ENCODE results near the gene CROCC2.

Gene CROCC2

GRCh38 chr2:241003830-241004564 lies 97.9 kb downstream of the CROCC2 start:
- no peak for DNase-seq

DNA sequence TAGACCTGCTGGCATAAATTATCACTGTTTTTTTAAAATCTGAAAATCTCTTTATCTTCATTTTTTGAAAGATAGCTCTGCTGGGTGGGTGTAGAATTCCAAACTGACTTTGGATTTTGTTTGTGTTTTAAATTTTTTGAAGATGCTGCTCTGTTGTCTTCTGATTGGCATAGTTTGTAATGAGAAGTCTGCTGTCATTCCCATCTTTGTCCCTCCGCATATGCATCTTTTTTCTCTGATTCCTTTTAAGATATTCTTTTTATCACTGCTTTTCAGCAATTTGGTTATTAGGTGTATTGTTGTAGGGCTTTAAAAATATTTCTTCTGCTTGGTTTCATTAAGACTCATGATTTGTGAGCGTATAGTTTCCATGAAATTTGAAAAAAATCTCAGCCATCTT lies 99.4 kb downstream of the CROCC2 start:
- no peak for DNase-seq

DNA sequence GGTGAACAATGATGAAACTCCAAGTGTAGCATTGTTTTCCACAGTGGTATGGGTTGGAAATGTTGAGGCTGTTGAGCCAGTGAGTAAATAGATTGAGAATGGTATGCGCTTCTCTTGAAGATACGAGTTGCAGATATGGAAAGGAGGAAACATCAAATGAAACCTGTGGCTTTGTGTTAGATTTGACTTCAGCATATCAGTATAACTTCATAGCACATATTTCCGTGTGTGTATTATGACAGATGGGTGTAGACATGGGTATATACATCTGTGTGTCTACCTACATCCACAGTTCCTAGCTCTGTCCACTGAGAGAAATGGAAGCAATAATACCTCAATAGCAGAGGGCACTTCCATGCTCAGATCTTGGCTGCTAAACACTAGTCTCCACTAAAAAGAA lies 100.3 kb downstream of the CROCC2 start:
- no peak for DNase-seq

DNA sequence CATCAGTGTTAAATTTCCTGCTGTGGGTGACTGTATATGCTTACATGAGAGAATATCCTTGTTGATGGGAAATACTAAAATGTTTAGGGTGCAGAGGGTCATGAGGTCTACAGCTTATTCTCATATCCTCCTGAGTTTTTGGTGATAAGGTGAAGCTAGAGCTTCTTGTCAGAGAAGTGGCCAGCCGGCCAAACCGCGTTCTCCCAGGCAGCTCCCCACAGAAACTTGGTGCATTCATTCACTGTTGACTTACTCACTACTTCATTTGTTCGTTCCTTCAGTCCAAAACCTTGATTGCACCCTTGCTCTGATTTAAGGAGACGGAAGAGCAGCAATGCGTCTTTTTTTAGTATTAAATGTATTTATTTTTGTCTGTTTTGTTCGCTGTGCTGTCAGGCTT lies 101.0 kb downstream of the CROCC2 start:
- no peak for DNase-seq

DNA sequence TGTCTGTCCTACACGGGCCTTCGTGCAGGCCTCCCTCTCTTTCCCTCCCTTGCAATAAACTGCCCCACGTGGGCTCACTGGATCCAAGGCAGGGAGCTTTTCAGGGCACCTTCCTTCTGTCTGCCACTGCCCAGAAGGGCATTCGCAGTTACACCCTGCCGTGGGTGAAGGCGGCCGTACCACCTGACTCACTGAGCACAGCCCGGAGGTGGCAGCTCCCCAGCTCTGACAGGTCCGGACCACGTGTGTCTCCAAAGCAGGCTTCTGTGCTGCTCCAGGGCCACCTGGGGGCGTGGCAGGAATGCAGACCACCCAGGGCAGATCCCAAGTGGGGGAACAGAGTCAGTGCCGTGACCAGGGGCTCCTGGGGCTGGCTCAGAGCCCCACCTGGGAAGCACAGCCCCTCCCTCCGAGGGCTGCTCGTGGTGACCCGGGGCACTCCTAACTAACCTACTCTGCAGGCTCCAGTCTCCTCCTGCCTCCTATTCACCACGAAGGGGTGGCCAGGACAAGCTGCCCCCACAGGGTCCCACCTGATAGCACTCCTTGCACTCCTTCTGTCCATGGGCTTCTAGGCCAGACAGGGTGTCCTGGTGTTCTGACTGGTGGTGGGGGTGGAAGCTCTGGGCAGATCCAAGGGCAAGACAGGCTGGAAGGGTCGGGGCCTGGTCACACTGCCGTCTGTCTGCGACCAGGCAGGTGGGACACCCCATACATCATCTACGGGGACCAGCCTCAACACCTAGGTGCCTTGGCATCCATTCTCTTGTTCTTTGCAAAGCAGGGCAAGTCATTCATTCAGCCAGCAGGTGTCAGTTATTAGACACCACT lies 102.0 kb downstream of the CROCC2 start:
- DNase-seq = no peak

DNA sequence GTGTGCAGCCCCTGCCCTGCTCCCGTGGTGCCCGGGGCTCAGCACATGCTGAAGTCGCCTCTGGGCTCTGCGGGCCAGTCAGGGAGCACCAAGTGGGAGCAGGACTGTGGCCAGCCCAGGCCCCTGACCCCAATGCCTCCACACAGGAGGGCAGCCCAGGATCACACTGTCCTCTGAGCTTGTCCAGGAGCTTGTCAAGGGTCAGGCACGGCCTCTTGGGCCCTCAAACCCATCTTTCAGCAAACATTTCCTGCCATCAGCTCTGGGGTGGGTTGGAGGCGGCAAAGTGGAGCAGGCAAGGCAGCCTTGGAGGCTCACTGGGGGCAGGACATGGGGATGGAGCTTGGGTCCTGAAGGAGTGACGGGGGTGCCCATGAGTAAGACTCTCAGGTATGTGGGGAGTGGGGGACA lies 102.6 kb downstream of the CROCC2 start:
- DNase-seq = no peak

DNA sequence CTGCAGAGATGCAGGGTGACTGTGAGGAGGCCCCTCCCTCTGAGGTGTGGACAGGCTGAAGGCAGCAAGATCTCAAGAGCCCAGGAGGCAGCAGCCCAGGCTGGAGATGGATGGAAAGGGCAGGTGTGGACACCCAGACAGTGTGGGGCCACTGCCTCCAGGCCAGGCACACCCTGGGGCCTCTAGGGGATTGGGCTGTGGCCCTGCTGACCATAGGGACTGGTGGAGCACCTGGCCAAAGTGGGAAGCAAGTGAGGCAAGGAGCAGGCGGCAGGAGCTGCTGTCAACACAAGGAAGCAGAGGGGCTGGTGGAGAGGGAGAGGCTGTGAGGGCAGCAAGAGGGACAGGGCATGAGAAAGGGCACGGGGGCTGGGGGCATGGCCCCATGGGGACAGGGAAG lies 103.1 kb downstream of the CROCC2 start:
- no peak for DNase-seq

- DNase-seq = no peak
These were observed 103.7 kb downstream of the CROCC2 start for GRCh38 chr2:241009601-241010530.

GRCh38 chr2:241010531-241011295 lies 104.6 kb downstream of the CROCC2 start:
- DNase-seq = no peak

GRCh38 chr2:241011296-241011600 lies 105.1 kb downstream of the CROCC2 start:
- no peak for DNase-seq

- no peak for DNase-seq
These were observed 105.8 kb downstream of the CROCC2 start for GRCh38 chr2:241011751-241012510.

DNA sequence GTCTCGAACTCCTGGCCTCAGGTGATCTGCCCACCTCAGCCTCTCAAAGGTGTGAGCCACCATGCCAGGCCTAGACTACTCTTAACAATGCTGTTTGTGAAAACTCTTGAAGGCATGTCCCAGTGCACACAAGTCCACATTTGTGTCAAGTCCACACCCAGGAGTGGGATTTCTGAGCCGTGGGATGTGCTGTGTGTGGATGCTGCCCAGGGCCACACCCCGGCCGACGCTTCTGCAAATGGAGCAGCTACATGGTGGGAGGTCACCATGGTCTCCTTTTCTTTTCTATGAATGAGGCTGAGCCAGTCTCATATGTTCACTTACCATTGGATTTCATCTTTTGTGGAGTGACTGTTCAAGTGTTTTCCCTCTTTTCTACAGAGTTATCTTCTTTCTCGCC lies 108.1 kb downstream of the CROCC2 start:
- DNase-seq = no peak

- no peak for DNase-seq
These were observed 108.6 kb downstream of the CROCC2 start for GRCh38 chr2:241014764-241015163.

DNA sequence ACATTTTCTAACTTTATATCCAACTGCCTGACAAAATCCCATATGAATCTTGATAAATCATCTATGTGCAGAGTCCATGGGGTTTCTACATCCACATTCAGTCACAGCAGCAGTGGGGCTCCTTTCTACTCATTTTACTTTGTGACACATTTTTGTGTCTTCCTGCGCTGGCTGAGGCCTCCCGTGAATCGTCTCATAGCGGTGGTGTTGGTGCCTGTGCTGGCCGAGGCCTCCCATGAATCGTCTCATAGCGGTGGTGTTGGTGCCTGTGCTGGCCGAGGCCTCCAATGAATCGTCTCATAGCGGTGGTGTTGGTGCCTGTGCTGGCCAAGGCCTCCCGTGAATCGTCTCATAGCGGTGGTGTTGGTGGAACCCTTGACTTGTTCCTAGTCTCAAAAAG lies 109.3 kb downstream of the CROCC2 start:
- DNase-seq = no peak

DNA sequence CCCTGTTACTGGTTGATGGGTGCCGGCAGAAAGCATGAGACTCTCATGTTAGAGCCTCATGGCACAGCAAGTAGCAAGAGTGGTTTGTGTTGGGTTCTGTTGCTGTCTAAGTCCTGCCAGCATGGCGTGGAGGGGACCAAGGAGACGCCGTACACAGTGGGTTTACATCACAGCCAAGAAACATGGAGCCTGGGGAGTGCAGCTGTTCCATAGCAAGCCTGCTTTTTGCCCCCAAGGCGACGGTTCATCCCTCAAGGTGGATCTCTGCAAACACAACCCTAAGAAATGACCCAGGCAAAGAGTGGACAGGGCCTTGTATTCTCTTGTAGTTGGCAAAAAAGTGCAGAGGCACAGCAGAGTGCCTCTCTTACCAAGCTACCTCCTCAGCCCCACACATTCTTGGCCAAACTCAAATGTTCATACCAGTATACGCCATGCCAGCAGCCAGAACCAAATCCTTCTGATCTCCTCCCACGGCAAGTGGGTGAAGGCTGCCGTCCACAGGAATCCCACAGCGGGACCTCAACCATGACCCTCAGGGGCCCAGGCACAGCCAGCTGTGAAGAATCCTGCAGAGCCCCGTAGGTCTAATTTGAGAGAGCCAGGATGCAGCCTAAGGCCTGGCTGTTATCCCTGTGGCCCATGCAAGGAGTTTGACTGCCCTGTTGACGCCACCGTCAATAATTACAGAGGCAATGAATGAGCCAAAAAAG lies 111.2 kb downstream of the CROCC2 start:
- DNase-seq = no peak

- DNase-seq = no peak
These were observed 112.1 kb downstream of the CROCC2 start for GRCh38 chr2:241018051-241018891.

- no peak for DNase-seq
These were observed 113.5 kb downstream of the CROCC2 start for GRCh38 chr2:241019441-241020139.

GRCh38 chr2:241020201-241020600 lies 114.1 kb downstream of the CROCC2 start:
- no peak for DNase-seq

DNA sequence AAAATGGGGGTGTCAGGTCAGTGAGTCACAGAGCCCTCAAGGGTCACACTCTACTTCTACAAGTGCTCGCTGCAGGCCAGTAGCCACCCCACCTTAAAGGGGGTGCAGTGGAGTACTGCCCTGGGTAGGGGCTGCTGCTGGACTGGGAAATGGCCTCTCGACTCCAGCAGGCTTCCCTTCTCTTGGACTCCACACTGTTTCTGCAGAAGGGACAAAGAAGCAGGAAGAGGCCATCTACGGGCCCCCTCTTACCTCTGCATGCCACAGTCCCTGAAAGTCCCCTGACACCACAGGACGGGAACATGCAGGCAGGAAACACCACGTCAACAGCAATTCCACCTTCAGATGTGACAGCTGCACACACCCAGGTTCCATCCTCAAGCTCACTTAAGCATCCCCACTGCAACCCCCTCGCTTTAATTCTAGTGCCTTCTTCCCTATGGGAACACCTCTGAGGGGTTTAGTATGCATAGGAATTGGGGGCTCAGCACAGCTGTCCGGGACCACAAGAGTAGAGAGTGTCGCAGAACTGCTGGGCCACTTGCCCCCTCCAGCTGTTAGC lies 114.6 kb downstream of the CROCC2 start:
- no peak for DNase-seq
